ENCODE measurements around the gene PAPSS1. TPM values are rescaled to one million over a fixed set of nuclear protein-coding genes. Genes with fewer than 3 reads are reported as not detected.

Gene PAPSS1
- total and polyA plus RNA-seq, 10 of the 15 experiments (the other 5 are each of a cell fraction or from before 2014, with no cell fraction given): 22.6 to 73.0 (median 30.6) TPM

- RAD21 ChIA-PET (ENCODE audit: unreplicated experiment): no interaction called here
- H3K36me3 ChIP-seq (ENCODE audit: control insufficient read depth in 2 of 2, insufficient read depth in 2 of 2, low read length in 1 of 2): peaks cover 0 to 4% of the 10 kb centered on the region in 2 experiments; a peak in 2 of 4 replicates
- 96% methylated on average over 3 of the region's 3 CpGs for WGBS (ENCODE audit: insufficient coverage, insufficient replicate concordance, low lambda C conversion rate, missing lambda C conversion rate)
Observed at GRCh38 chr4:107682306-107682705, 37.7 kb downstream of the PAPSS1 start.

More at GRCh38 chr4:107682306-107682705, 37.7 kb downstream of the PAPSS1 start:
- H3K9ac ChIP-seq (ENCODE audit: control insufficient read depth, insufficient read depth, low read length): no peak overlapping the region
- ChIA-PET POLR2A (no interaction called here), SMC1A (ENCODE audit: uncharacterized antibody, unreplicated experiment) (no interaction called here), CTCF (no interaction called here)
- TF ChIP-seq USF2 (IDR thresholded peaks at IDR 0.05; ENCODE audit: borderline replicate concordance, low read depth, low read length): no peak
- no peak for TF ChIP-seq EP300 (IDR thresholded peaks at IDR 0.05; ENCODE audit: borderline replicate concordance in 1 of 2, control insufficient read depth in 1 of 2, low read depth in 2 of 2, low read length in 2 of 2)
- TF ChIP-seq E4F1 (IDR thresholded peaks at IDR 0.05; ENCODE audit: borderline replicate concordance, partially characterized antibody): no peak
- TF ChIP-seq CHD1 (IDR thresholded peaks at IDR 0.05; ENCODE audit: low read depth, low read length): no peak
- TF ChIP-seq ZBED1 (IDR thresholded peaks at IDR 0.05; ENCODE audit: borderline replicate concordance): no peak
- no peak for TF ChIP-seq NFXL1 (IDR thresholded peaks at IDR 0.05; ENCODE audit: borderline replicate concordance)
- no peak for TF ChIP-seq BCLAF1 (IDR thresholded peaks at IDR 0.05)
- TF ChIP-seq DPF2 (IDR thresholded peaks at IDR 0.05): no peak
- no peak for TF ChIP-seq ETV6 (conservative IDR thresholded peaks at IDR 0.05 in 1 of 2, IDR thresholded peaks at IDR 0.05 in 1 of 2; ENCODE audit: borderline replicate concordance in 1 of 2, low read depth in 1 of 2)
- no peaks in the 10 kb centered on the region for H3K27me3 ChIP-seq (replicated peaks in 1 of 2; ENCODE audit: control insufficient read depth in 2 of 2, insufficient read depth in 2 of 2, low read length in 1 of 2)
- H3K9me3 ChIP-seq (replicated peaks; ENCODE audit: control insufficient read depth, insufficient read depth, low read length): no peaks in the 10 kb centered on the region; the same call in 2 of the 3 replicates
- no peaks in the 10 kb centered on the region for H4K20me1 ChIP-seq (ENCODE audit: control insufficient read depth, insufficient read depth)
- no TSS peak for BruUV-seq (replicated peaks)
- no peaks in the 10 kb centered on the region for H3K4me1 ChIP-seq (ENCODE audit: control insufficient read depth, insufficient read depth, low read length)
- ATAC-seq (no peak), DNase-seq (ENCODE audit: low read depth, low spot score) (no peak), FAIRE-seq (no peak)
- in situ Hi-C loops (cut with MboI): no loop called here
- intact Hi-C loops (cut with micrococcal nuclease; ENCODE audit: unreplicated experiment): no loop called here
- no peak overlapping the region for H3K27ac ChIP-seq (ENCODE audit: control insufficient read depth, insufficient read depth)
- H2AFZ ChIP-seq (ENCODE audit: control insufficient read depth, low read depth, low read length): no peak overlapping the region
- H3K79me2 ChIP-seq (ENCODE audit: control insufficient read depth, insufficient read depth, low read length): no peaks in the 10 kb centered on the region
- no peak overlapping the region for H3K4me3 ChIP-seq
- H3K4me2 ChIP-seq (ENCODE audit: control insufficient read depth, insufficient read depth): no peak overlapping the region
